HepG2 (cell line): ENCODE measurements around the gene GIMAP7. TPM values are rescaled to one million over a fixed set of nuclear protein-coding genes. Genes with fewer than 3 reads are reported as not detected.

Source experiments
- ATAC-seq: fragments of 200-7000 bp; cut with Tn5 transposase; 3 replicates; pipeline ENCODE4 v1.9.1; 2020; ENCODE audit warnings: mild to moderate bottlenecking, moderate library complexity
- BruUV-seq: library from RNA; stranded (reverse); fragments of 400-500 nt; replicated peaks from 2 replicates; lab custom pipeline; 2021; lab: Mats Ljungman, UMichigan
- CTCF ChIA-PET: fragments of 300-600 bp; formaldehyde crosslinking; extraction: SDS; loops from one replicate; lab custom pipeline; 2021; ENCODE audit warnings: low total read pairs, inconsistent platforms, low intra/inter-chr PET ratio; lab: Yijun Ruan, JAX
- POLR2A ChIA-PET: fragments of 350-600 bp; sonication (Branson Sonifier 250); formaldehyde crosslinking; loops from one replicate; lab custom pipeline; 2020; ENCODE audit warnings: antibody characterized with exemption, inconsistent platforms; lab: Yijun Ruan, JAX
- DNase-seq: peaks from one replicate; pipeline ENCODE4 v3.0.0-alpha.2; 2015; ENCODE audit warnings: low spot score
- FAIRE-seq: peaks from 3 replicates; lab custom pipeline; 2011; peaks lifted over from hg19 to GRCh38; lab: Jason Lieb, UNC
- H2AFZ ChIP-seq: one replicate; pipeline ENCODE4 v1.6.1; 2011; ENCODE audit warnings: low read length, inconsistent platforms
- H3K27ac ChIP-seq: fragments of 300-600 bp; 3 replicates; pipeline ENCODE4 v1.8.0; 2011; ENCODE audit warnings: mixed run types, mild to moderate bottlenecking, mixed read lengths, low read length, inconsistent platforms; ENCODE audit not compliant: insufficient read depth; ENCODE audit errors: extremely low read length
- H3K27me3 ChIP-seq, 2 experiments: fragments of 200-600 bp in 1 of 2; 2 replicates in 1 of 2; 3 replicates in 1 of 2; pipeline versions ENCODE4 v1.6.0 to v1.8.0; 2011; ENCODE audit warnings: low read length in 2 of 2, mild to moderate bottlenecking in 2 of 2, moderate library complexity in 2 of 2, inconsistent platforms in 1 of 2; ENCODE audit not compliant: insufficient read depth in 2 of 2, control insufficient read depth in 1 of 2
- H3K36me3 ChIP-seq, 2 experiments: fragments of 200-600 bp in 1 of 2; replicated peaks in 1 of 2; 2 replicates in 1 of 2; 3 replicates in 1 of 2; pipeline versions ENCODE4 v1.5.1 to v1.8.0; 2011; ENCODE audit warnings: low read length in 2 of 2, inconsistent platforms in 1 of 2; ENCODE audit not compliant: insufficient read depth in 2 of 2, control insufficient read depth in 1 of 2
- H3K4me1 ChIP-seq: 2 replicates; pipeline ENCODE4 v1.5.1; 2012; ENCODE audit warnings: low read length, inconsistent platforms; ENCODE audit not compliant: insufficient read depth
- H3K4me2 ChIP-seq: 2 replicates; pipeline ENCODE4 v1.6.0; 2011; ENCODE audit warnings: low read depth, low read length, inconsistent platforms
- H3K4me3 ChIP-seq, 3 experiments: fragments of 200-600 bp in 1 of 3; sonication (generic), shearing (Covaris generic) in 1 of 3; replicated peaks in 1 of 3; 2 replicates each; pipeline ENCODE4 v1.5.1; 2011 to 2016; ENCODE audit warnings: low read length in 3 of 3, inconsistent platforms in 2 of 3, low read depth in 2 of 3, mild to moderate bottlenecking in 2 of 3, control low read depth in 1 of 3, mixed read lengths in 1 of 3; ENCODE audit not compliant: insufficient read depth in 1 of 3
- H3K79me2 ChIP-seq: one replicate; pipeline ENCODE4 v1.6.1; 2011; ENCODE audit warnings: low read length, inconsistent platforms; ENCODE audit not compliant: insufficient read depth
- H3K9ac ChIP-seq: 2 replicates; pipeline ENCODE4 v1.6.0; 2011; ENCODE audit warnings: mild to moderate bottlenecking, low read depth, low read length, inconsistent platforms; ENCODE audit not compliant: insufficient read depth
- H3K9me3 ChIP-seq: 2 replicates; pipeline ENCODE4 v1.5.1; 2012; ENCODE audit warnings: mild to moderate bottlenecking, low read length
- H4K20me1 ChIP-seq: 2 replicates; pipeline ENCODE4 v1.6.0; 2011; ENCODE audit warnings: inconsistent platforms, mild to moderate bottlenecking, low read length, moderate library complexity; ENCODE audit not compliant: insufficient read depth
- ADNP ChIP-seq: sonication (generic); formaldehyde crosslinking; IDR thresholded peaks from 2 replicates; pipeline ENCODE4 v1.4.0; 2020; ENCODE audit warnings: missing genetic modification reagents
- AGO1 ChIP-seq: fragments of 200-400 bp; formaldehyde crosslinking; IDR thresholded peaks from 2 replicates; pipeline ENCODE4 v1.6.1; 2017; ENCODE audit warnings: mild to moderate bottlenecking, low read depth, low read length, moderate library complexity; ENCODE audit not compliant: poor library complexity, severe bottlenecking
- NR0B2 ChIP-seq: sonication (generic); formaldehyde crosslinking; IDR thresholded peaks from 2 replicates; pipeline ENCODE4 v1.4.0; 2020; ENCODE audit warnings: mild to moderate bottlenecking, missing genetic modification reagents
- NR2C2 ChIP-seq: sonication (generic); formaldehyde crosslinking; IDR thresholded peaks from 2 replicates; pipeline ENCODE4 v1.4.0; 2020; ENCODE audit warnings: missing genetic modification reagents, mild to moderate bottlenecking, moderate library complexity, borderline replicate concordance
- NRL ChIP-seq: sonication (generic); formaldehyde crosslinking; IDR thresholded peaks from 2 replicates; pipeline ENCODE4 v1.5.0; 2020; ENCODE audit warnings: missing genetic modification reagents, mild to moderate bottlenecking, moderate library complexity, borderline replicate concordance
- ZNF230 ChIP-seq: sonication (generic); formaldehyde crosslinking; IDR thresholded peaks from 2 replicates; pipeline ENCODE4 v1.4.0; 2020; ENCODE audit warnings: mild to moderate bottlenecking, missing genetic modification reagents
- ZSCAN9 ChIP-seq: IDR thresholded peaks from 2 replicates; pipeline ENCODE4 v1.6.1; 2016; ENCODE audit warnings: borderline replicate concordance
- WGBS: methylation state at CpG from one replicate; pipeline ENCODE4 v1.1.6; 2017; ENCODE audit warnings: low lambda C conversion rate; 5-methylcytosine and 5-hydroxymethylcytosine counted together
- in situ Hi-C: cut with HindIII; loops from 2 replicates; pipeline ENCODE4 v1.10.0; 2017; ENCODE audit warnings: low pct_unique_long_range_greater_than_20kb; ENCODE audit not compliant: extremely low pct_ligation_motif_present
- intact Hi-C: fragments of 100-400 bp; cut with micrococcal nuclease; formaldehyde crosslinking; loops from one replicate; pipeline ENCODE4 v1.10.0; 2022; ENCODE audit not compliant: unreplicated experiment
- polyA plus RNA-seq, 8 experiments: library from polyadenylated mRNA; depleted of rRNA in 3 of 8; stranded (reverse) in 7 of 8; unstranded in 1 of 8; fragments of >200 nt; fragmentation: Illumina TruSeq in 4 of 8; extraction: Trizol in 4 of 8; gene quantifications; 2 replicates each; pipeline versions ENCODE4 v1.2.1 to v1.2.3, GENCODE V29; 2011 to 2016; ENCODE audit warnings: low read depth in 4 of 8, missing spikeins in 1 of 8, mixed read lengths in 1 of 8; ENCODE audit not compliant: insufficient read depth in 1 of 8
- total RNA-seq, 5 experiments: library from RNA; depleted of rRNA; stranded (reverse); fragments of >200 nt; fragmentation: Illumina TruSeq; extraction: Trizol; gene quantifications; 2 replicates each; pipeline ENCODE4 v1.2.3, GENCODE V29; 2016; ENCODE audit warnings: low read depth in 1 of 5

Gene GIMAP7
- total and polyA plus RNA-seq, 2 of the 13 experiments (the other 11 are each of a cell fraction or from before 2014, with no cell fraction given) = not detected

- DNase-seq = no peak
- BruUV-seq = no TSS peak
- no peak overlapping the region for H3K4me2 ChIP-seq
- no peak overlapping the region for H3K4me3 ChIP-seq
- H4K20me1 ChIP-seq = no peaks in the 10 kb centered on the region
- no peaks in the 10 kb centered on the region for H3K4me1 ChIP-seq
- intact Hi-C loops (no loop called here), in situ Hi-C loops (no loop called here)
- H2AFZ ChIP-seq = no peak overlapping the region
- H3K9ac ChIP-seq = no peak overlapping the region
- no peaks in the 10 kb centered on the region for H3K36me3 ChIP-seq
- no peak for TF ChIP-seq ZSCAN9 (CRISPR knock-in tag)
- TF ChIP-seq NRL = no peak
- TF ChIP-seq AGO1 = no peak
- no peak for ATAC-seq
- H3K27me3 ChIP-seq = no peaks in the 10 kb centered on the region
- CTCF ChIA-PET = no interaction called here
- no peak overlapping the region for H3K27ac ChIP-seq
- no peaks in the 10 kb centered on the region for H3K79me2 ChIP-seq
- peaks cover 13% of the 10 kb centered on the region; the same call in 1 of the 2 replicates for H3K9me3 ChIP-seq
- 1% methylated on average over 4 of the region's 4 CpGs for WGBS
- FAIRE-seq = no peak
- POLR2A ChIA-PET = no interaction called here
These were observed 42.0 kb downstream of the GIMAP7 start for GRCh38 chr7:150556521-150557138.

GRCh38 chr7:150560486-150560885 is 45.8 kb downstream of the GIMAP7 start:
- no peak for FAIRE-seq
- ChIA-PET POLR2A (no interaction called here), CTCF (no interaction called here)
- in situ Hi-C loops = no loop called here
- Histone ChIP-seq H3K36me3 (no peaks in the 10 kb centered on the region), H3K9me3 (peaks cover 13% of the 10 kb centered on the region; the same call in 1 of the 2 replicates), H4K20me1 (no peaks in the 10 kb centered on the region), H3K4me1 (no peaks in the 10 kb centered on the region), H3K4me3 (no peak overlapping the region), H3K4me2 (no peak overlapping the region), H3K27me3 (0 out of 5 replicates have a peak, but pooled peaks cover 0 to 3% of the 10 kb centered on the region in 2 experiments), H3K27ac (no peak overlapping the region), H3K79me2 (no peaks in the 10 kb centered on the region), H2AFZ (no peak overlapping the region), H3K9ac (no peak overlapping the region)
- TF ChIP-seq ZNF230 (CRISPR knock-in tag) (no peak), NR0B2 (no peak), ADNP (CRISPR knock-in tag) (no peak), NR2C2 (no peak)
- intact Hi-C loops = no loop called here
- no peak for ATAC-seq
- no TSS peak for BruUV-seq
- DNase-seq = no peak
- no CpG with 5 or more reads among the region's 1 CpG for WGBS
